ENCODE measurements around the gene PRKCH. TPM values are rescaled to one million over a fixed set of nuclear protein-coding genes. Genes with fewer than 3 reads are reported as not detected.
"Not testable (repeated sequence)": the region's sequence is repeated elsewhere in the genome, so short reads cannot be mapped to it uniquely, and the experiment has no call there.

Gene PRKCH
- total RNA-seq, 1 donor from 2014 or later, result 0.30 TPM

DNA sequence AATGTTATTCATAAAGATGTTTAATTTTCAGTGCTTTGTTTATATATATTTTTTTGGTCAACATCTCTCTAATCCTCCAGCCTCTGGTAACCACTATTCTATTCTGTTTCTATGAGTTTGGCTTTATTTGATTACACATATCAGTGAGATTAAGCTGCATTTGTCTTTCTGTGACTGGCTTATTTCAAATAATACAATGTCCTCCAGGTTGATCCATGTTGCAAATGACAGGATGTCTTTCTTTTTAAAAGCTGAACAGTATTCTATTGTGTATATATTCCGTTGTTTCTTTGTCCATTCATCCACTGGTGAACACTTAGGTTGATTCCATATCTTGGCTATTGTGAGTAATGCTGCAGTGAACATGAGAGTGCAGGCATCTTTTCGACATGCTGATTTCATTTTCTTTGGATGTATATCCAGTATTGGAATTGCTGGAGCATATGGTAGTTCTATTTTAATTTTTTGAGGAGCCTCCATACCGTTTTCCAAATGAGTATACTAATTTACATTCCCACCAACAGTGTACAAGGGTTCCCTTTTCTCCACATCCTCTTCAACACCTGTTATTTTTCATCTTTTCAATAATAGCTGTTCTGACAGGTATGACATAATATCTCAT, 142.4 kb downstream of the PRKCH start:
- no peak overlapping the region for H3K27ac Mint-ChIP-seq (ENCODE audit: unreplicated experiment)
- no peaks in the 10 kb centered on the region for H3K4me1 Mint-ChIP-seq
- no peaks in the 10 kb centered on the region for H3K36me3 Mint-ChIP-seq (ENCODE audit: low read depth)
- DNase-seq (ENCODE audit: low read depth, low spot score), result no peak
- H3K27me3 Mint-ChIP-seq (ENCODE audit: low read depth), result peaks cover 14% of the 10 kb centered on the region
- H3K4me3 Mint-ChIP-seq, result no peak overlapping the region
- TF ChIP-seq, protein P1, sequence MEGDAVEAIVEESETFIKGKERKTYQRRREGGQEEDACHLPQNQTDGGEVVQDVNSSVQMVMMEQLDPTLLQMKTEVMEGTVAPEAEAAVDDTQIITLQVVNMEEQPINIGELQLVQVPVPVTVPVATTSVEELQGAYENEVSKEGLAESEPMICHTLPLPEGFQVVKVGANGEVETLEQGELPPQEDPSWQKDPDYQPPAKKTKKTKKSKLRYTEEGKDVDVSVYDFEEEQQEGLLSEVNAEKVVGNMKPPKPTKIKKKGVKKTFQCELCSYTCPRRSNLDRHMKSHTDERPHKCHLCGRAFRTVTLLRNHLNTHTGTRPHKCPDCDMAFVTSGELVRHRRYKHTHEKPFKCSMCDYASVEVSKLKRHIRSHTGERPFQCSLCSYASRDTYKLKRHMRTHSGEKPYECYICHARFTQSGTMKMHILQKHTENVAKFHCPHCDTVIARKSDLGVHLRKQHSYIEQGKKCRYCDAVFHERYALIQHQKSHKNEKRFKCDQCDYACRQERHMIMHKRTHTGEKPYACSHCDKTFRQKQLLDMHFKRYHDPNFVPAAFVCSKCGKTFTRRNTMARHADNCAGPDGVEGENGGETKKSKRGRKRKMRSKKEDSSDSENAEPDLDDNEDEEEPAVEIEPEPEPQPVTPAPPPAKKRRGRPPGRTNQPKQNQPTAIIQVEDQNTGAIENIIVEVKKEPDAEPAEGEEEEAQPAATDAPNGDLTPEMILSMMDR (conservative IDR thresholded peaks at IDR 0.05), result no peak
- no peaks in the 10 kb centered on the region for H3K9me3 Mint-ChIP-seq

DNA sequence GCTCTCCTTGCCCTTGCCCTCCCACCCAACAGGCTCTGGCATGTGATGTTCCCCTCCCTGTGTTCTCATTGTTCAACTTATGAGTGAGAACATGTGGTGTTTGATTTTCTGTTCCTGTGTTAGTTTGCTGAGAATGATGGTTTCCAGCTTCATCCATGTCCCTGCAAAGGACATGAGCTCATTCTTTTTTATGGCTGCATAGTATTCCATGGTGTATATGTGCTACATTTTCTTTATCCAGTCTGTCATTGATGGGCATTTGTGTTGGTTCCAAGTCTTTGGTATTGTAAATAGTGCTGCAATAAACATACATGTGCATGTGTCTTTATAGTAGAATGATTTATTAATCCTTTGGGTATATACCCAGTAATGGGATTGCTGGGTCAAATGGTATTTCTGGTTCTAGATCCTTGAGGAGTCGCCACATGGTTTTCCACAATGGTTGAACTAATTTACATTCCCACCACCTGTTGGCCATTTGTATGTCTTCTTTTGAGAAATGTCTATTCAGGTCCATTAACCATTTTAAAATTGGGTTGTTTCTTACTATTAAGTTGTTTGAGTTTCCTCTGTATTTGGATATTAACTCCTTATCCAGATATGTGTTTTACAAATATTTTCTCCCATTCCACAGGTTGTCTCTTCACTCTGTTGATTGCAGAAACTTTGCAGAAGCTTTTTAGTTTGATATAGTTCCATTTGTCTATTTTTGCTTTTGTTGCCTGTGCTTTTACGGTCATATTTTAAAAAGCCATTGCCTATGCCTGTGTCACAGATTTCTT, 143.4 kb downstream of the PRKCH start:
- not testable (repeated sequence) for H3K4me1 Mint-ChIP-seq; H3K4me3 Mint-ChIP-seq; H3K36me3 Mint-ChIP-seq (ENCODE audit: low read depth); H3K9me3 Mint-ChIP-seq; H3K27ac Mint-ChIP-seq (ENCODE audit: unreplicated experiment); DNase-seq (ENCODE audit: low read depth, low spot score)
- peaks cover 19% of the 10 kb centered on the region for H3K27me3 Mint-ChIP-seq (ENCODE audit: low read depth)

DNA sequence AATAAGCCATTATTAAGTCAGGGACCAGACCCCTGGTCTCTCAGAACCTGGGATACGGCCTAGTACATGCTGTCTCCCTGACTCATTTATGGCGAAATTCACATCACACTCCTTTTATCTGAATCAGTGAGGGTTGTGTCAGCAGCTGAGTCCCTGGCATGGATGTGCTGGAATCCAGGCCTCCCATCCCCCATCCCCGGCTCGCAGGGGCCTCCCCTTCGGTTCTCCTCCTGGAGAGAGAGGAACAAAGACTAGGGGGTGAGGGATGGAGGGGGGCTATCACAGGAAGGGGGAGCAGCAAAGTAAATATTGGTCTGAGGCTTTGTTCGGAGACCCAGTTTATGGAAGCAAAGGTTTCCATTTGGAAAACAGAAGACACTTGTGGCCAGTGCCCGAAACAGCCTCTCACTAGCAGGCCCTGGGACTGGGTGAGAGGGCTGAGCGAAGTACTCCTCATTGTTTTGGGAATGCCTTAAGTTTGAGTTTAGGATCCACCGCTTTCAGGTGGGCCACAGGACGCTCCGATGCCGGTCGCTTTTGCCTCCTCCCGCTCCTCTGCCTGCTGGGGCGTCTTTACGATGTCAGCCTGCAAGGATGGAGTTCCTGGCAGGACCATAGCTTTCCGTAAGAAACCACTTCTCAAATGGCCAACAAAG, 145.0 kb downstream of the PRKCH start:
- DNase-seq (ENCODE audit: low read depth, low spot score), result no peak
- Mint-ChIP-seq H3K4me1 (peaks cover 16% of the 10 kb centered on the region), H3K9me3 (no peaks in the 10 kb centered on the region), H3K36me3 (ENCODE audit: low read depth) (no peaks in the 10 kb centered on the region), H3K27me3 (ENCODE audit: low read depth) (peaks cover 31% of the 10 kb centered on the region), H3K27ac (ENCODE audit: unreplicated experiment) (no peak overlapping the region), H3K4me3 (no peak overlapping the region)
- TF ChIP-seq, protein P1 (conservative IDR thresholded peaks at IDR 0.05), result no peak

DNA sequence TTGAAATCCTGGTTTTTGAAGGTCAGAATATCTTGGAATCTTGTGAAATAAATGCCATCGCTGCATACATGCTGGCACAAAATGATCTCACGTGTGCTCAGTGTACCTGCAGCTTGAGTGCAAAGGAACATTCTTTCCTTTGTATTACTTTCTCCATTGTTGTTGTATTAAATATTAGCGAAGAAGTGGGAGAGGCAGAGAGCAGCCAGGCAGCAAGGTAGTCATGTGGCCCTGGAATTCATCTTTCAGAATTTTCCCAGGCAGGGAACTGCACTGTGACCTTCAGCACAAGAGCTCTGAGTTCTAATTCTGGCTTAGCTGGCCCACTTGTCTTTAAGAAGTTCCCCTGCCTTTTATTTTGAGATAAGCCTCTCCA, 145.5 kb downstream of the PRKCH start:
- H3K27me3 Mint-ChIP-seq (ENCODE audit: low read depth), result peaks cover 31% of the 10 kb centered on the region
- TF ChIP-seq, protein P1 (conservative IDR thresholded peaks at IDR 0.05), result no peak
- peaks cover 21% of the 10 kb centered on the region for H3K4me1 Mint-ChIP-seq
- DNase-seq (ENCODE audit: low read depth, low spot score), result no peak
- no peaks in the 10 kb centered on the region for H3K36me3 Mint-ChIP-seq (ENCODE audit: low read depth)
- H3K4me3 Mint-ChIP-seq, result no peak overlapping the region
- H3K27ac Mint-ChIP-seq (ENCODE audit: unreplicated experiment), result no peak overlapping the region
- no peaks in the 10 kb centered on the region for H3K9me3 Mint-ChIP-seq

DNA sequence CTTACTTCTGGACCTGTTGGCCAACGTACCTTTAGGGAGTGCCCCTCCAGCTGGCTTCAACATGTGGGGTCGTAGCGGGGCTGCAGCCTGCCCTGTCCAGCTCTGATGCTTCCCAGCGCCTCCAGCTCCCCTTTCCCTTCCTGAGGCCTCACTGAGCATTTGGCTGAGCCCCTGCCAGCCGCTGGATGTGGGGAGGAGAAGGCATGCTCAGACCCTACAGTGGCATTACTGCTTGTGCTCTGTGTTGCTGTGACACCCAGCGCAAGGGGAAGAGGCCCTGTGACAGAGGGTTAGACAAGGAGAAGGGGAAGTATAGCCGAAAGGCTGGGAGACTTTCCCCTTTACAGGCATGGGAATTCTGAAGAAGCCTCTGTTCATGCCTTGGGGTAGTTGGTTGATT, 145.9 kb downstream of the PRKCH start:
- H3K36me3 Mint-ChIP-seq (ENCODE audit: low read depth), result no peaks in the 10 kb centered on the region
- H3K9me3 Mint-ChIP-seq, result no peaks in the 10 kb centered on the region
- no peak overlapping the region for H3K4me3 Mint-ChIP-seq
- TF ChIP-seq, protein P1 (conservative IDR thresholded peaks at IDR 0.05), result no peak
- peaks cover 25% of the 10 kb centered on the region for H3K4me1 Mint-ChIP-seq
- DNase-seq (ENCODE audit: low read depth, low spot score), result no peak
- no peak overlapping the region for H3K27ac Mint-ChIP-seq (ENCODE audit: unreplicated experiment)
- H3K27me3 Mint-ChIP-seq (ENCODE audit: low read depth), result peaks cover 31% of the 10 kb centered on the region
